GM19463 (cell line): ENCODE measurements around the gene EIF4E3.
A peak's percentile ranks its signal among the peaks of the same experiment; 100 is the strongest.

Experiments used
- ATAC-seq: cut with Tn5 transposase; IDR thresholded peaks from one replicate; pipeline ENCODE4 v1.9.1; 2021; ENCODE audit warnings: mild to moderate bottlenecking, moderate library complexity; ENCODE audit not compliant: unreplicated experiment

EIF4E3 gene

GRCh38 chr3:71725271-71725991 is at the start of gene EIF4E3:
Gene EIF4E3 (minus strand): TSS chr3:71725402. CDS start chr3:71725367, 35 bp downstream.
- peak; percentile 49 for ATAC-seq

GRCh38 chr3:71771884-71772283 is 46.7 kb upstream of the EIF4E3 start:
- ATAC-seq: no peak

DNA sequence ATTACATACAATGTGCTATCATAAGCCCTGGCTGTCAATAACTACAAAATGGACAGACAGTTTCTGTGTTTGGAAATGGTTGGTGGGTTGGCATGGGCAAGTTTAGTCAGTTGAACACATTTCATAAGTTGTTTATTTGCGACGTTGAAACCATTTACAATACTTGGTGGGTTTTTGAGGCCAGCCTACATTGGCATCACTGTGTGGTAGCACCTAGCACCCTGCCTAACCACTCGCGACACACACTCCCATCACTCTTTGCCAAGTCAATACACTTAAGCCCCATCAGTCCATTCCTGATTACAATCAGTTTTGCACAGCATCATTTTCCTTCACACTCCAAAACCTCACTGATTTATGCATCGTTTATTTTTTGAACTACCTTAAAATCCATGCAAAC is 45.9 kb upstream of the EIF4E3 start:
- no peak for ATAC-seq

DNA sequence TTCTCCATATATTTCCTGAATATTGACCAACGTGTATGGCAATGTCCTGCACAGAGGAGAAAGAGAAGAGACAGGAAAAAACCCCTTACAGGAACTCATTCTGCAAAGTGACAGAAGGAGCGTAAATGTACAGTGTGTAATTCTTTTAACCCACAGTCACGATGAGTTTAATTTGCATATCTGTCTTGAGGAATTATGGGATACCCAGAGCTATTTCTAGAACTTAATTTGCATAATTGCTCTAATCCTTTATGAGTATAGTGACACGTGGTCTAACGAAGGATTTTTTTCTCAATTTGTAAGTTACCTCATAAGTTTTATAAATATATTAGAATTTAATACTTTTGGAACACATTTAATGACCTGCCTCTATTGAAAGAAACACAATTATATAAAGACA is 38.2 kb upstream of the EIF4E3 start:
- ATAC-seq: no peak

DNA sequence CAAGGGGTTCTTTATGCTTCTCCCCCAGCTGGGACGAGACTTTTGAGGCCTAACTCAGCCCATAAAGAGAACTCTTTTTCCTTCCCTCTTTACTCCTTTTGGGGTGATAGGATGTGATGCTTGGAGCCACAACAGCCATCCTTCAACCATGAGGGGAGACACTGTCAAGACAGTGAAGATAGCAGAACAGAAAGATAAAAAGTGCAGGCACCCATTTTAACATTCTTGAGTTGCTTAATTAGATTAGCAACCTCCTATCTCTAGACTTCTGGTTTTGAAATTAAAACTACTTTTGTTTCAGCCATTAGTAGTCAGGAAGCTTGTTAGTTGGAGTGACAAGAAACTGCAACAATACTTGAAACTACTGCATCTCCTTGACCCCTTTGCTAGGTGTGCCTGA is 34.9 kb upstream of the EIF4E3 start:
- ATAC-seq: no peak

GRCh38 chr3:71759401-71759800 is 34.2 kb upstream of the EIF4E3 start:
- no peak for ATAC-seq

GRCh38 chr3:71758091-71758490 is 32.9 kb upstream of the EIF4E3 start:
- ATAC-seq: no peak

- no peak for ATAC-seq
These were observed 29.5 kb upstream of the EIF4E3 start for GRCh38 chr3:71754610-71755253.

DNA sequence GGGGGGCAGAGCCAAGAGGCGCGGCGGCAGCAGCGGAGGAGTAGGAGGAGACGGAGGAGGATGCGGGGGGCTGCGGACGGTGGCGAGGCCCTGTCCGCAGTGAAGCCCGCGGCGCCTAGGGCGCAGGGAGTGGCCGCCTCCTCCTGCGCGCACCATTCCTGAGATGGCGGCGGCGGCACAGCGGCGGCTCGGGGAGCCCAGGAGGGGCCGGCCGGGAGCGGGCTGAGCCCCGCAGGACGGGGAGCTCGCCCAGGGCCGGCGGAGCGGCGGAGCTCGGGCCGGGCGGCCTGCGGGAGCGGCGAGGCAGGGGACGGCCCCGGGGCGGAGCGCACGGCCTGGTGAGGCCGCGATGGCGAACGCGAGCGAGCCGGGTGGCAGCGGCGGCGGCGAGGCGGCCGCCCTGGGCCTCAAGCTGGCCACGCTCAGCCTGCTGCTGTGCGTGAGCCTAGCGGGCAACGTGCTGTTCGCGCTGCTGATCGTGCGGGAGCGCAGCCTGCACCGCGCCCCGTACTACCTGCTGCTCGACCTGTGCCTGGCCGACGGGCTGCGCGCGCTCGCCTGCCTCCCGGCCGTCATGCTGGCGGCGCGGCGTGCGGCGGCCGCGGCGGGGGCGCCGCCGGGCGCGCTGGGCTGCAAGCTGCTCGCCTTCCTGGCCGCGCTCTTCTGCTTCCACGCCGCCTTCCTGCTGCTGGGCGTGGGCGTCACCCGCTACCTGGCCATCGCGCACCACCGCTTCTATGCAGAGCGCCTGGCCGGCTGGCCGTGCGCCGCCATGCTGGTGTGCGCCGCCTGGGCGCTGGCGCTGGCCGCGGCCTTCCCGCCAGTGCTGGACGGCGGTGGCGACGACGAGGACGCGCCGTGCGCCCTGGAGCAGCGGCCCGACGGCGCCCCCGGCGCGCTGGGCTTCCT is 28.8 kb upstream of the EIF4E3 start, which contains the start of gene GPR27:
Gene GPR27 (plus strand): TSS at position 155 of the 909 bp plus-strand sequence. CDS start 195 bp downstream, at position 350.
- no peak for ATAC-seq

DNA sequence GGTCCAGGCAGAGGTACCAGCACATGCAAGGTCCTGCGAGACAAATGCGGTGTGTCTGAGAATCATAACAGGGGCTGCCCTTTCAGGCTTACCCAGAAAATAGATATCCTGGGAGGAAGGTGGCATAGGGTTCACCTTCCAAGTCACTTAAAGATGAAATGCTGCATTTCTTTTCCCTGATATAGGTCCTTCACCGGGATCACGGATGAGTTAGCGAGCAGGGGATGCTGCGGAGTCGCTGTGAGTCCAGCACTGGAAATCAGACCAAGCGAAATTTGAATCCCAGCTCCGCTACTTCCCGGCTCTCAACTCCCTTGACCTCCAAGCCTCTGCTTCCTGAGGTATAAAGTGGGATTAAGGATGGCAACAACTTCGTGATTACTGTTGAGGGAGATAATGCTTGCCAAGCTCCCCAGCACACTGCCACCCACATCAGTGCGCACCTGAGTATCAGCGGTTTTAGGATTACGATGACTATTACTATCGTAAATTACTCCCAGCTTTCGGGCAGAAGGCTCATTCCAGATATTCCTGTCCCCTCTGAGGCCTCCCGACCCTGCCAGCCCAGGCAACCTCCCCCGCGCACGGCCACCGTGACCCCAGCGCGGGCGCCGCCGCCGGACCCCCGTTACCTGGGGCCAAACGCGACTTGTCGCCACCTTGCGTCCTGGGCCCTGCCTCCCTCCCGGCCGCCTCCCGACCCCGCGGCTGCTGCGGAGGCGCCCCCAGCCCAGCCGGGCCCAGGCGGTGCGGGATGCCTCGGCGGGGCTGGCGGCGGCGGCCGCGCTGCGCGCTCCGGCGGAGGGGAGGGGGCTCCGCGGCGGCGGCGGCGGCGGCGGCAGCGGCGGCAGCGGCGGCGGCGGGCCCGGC is 27.9 kb upstream of the EIF4E3 start:
- no peak for ATAC-seq

- ATAC-seq: no peak
These were observed 26.4 kb upstream of the EIF4E3 start for GRCh38 chr3:71751602-71752001.

- ATAC-seq: no peak
These were observed 19.5 kb upstream of the EIF4E3 start for GRCh38 chr3:71744738-71745137.

DNA sequence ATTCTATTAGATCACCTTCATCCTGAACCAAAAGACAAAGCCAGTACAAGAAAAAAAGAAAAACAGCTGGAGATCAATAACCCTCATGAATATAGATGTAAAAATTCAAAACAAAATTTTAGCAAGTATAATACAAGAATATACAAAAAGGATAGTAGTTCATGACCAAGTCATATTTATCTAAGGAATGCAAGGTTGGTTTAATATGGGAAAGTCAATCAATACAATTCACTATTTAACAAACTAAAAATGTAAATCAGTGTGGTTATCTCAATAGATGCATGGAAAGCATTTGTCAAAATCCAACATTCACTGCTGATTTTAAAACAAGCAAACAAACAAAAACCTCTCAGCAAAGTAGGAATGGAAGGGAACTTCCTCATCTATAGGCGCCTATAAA is 17.4 kb upstream of the EIF4E3 start:
- no peak for ATAC-seq

- no peak for ATAC-seq
These were observed 9.7 kb upstream of the EIF4E3 start for GRCh38 chr3:71734881-71735280.

DNA sequence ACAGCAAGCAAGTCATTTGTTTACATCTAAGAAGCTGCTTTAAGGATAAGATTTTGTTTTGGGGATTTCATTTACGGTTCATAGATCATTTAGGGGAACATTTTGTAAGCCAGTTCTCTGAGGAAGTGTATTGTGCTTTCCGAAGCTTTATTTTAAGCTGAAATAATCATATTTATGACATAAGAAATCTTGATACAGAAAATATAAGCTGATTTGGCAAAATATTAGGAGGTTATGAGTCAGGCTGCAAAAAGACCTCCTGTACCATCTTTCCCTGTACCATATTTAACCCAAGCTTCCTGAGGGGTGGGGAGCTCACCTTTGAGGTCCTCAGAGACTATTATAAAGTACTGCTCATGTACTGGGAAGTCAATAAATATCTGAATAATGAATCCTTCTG is 8.1 kb upstream of the EIF4E3 start:
- ATAC-seq: no peak

GRCh38 chr3:71732637-71733036 is 7.4 kb upstream of the EIF4E3 start:
- ATAC-seq: no peak

- ATAC-seq: no peak
These were observed 3.6 kb upstream of the EIF4E3 start for GRCh38 chr3:71728632-71729342.

DNA sequence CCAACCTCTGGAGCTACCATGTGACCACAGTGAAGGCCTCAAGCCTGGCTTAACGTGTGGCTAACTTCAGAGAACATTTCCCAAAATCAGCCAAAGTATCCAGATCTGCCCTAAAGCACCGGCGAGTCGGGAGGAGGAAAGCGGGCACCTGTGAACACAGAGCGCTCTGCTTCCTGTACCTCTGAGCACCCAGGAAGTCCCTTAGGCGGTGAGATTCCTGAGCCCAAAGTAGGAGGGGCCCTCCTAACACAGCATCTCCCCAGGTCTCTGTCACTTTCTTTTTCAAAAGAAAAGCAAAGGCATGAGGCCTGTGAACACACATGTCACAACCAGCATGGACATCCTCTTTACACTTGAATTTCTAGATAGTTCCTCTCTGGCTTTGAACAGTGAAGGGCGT is 944 bp upstream of the EIF4E3 start:
- no peak for ATAC-seq

DNA sequence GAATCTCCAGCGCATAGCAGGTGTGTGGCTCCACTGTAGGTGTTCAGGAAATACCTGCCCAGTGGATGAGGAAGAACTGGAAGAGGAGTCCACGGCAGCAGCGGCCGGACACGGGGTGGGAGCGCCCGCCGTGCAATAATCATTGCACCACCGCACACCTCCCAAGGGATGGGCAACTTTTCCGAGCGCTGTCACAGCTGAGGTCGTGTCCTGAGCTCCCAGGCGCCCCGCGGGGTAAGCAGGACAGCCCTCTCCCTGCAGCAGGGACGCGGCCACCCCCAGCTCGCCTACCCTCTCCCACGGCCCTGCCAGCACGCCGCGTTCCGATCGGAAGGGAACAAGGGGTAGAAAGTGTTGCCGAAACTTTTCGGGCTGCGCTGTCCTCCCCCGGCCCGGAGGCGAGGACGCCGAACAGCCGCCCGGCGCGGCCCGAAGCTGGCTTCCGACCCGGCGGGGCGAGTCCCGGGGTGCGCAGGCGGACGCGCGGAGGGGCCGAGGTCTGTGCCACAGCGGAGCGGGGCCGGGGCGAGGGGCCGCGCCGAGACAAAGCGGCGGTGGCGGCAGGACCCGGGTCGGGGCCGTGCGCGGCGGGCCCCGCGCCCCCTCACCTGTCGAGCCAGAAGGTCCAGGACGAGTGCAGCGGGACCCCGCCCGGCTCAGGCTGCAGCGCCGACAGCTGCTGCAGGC is 475 bp downstream of the EIF4E3 start:
- ATAC-seq: peak; percentile 46

DNA sequence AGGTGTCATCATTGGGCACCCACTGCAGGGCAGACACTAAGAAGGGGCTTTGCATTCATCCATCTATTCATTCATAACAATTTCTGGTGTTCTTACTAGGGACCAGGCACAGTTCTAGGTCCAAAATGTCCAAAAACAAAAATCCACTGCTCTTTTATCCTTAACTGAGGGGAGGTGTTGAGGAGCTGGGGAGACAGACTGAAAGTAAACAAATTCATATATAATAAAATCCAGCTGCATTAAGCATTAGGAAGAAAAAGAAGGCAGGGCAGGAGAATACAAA is 1.1 kb downstream of the EIF4E3 start:
- no peak for ATAC-seq
